Hair follicle dermal papilla cell (primary cell): ENCODE data around the gene IQGAP2. TPM values are rescaled to one million over a fixed set of nuclear protein-coding genes. Genes with fewer than 3 reads are reported as not detected.

ENCODE experiments used
- small RNA-seq: library from RNA; depleted of rRNA; stranded (forward); fragments of <200 nt; gene quantifications from one replicate; pipeline ENCODE3, GENCODE V24; 2012
- total RNA-seq: library from RNA; depleted of rRNA; stranded (reverse); fragments of >200 nt; gene quantifications from 2 replicates; pipeline ENCODE4 v1.2.3, GENCODE V29; 2012

IQGAP2 gene, protein sequence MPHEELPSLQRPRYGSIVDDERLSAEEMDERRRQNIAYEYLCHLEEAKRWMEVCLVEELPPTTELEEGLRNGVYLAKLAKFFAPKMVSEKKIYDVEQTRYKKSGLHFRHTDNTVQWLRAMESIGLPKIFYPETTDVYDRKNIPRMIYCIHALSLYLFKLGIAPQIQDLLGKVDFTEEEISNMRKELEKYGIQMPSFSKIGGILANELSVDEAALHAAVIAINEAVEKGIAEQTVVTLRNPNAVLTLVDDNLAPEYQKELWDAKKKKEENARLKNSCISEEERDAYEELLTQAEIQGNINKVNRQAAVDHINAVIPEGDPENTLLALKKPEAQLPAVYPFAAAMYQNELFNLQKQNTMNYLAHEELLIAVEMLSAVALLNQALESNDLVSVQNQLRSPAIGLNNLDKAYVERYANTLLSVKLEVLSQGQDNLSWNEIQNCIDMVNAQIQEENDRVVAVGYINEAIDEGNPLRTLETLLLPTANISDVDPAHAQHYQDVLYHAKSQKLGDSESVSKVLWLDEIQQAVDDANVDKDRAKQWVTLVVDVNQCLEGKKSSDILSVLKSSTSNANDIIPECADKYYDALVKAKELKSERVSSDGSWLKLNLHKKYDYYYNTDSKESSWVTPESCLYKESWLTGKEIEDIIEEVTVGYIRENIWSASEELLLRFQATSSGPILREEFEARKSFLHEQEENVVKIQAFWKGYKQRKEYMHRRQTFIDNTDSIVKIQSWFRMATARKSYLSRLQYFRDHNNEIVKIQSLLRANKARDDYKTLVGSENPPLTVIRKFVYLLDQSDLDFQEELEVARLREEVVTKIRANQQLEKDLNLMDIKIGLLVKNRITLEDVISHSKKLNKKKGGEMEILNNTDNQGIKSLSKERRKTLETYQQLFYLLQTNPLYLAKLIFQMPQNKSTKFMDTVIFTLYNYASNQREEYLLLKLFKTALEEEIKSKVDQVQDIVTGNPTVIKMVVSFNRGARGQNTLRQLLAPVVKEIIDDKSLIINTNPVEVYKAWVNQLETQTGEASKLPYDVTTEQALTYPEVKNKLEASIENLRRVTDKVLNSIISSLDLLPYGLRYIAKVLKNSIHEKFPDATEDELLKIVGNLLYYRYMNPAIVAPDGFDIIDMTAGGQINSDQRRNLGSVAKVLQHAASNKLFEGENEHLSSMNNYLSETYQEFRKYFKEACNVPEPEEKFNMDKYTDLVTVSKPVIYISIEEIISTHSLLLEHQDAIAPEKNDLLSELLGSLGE (N-terminal part only)
- 0.12 and 0.16 TPM in 2 replicates for total RNA-seq

DNA sequence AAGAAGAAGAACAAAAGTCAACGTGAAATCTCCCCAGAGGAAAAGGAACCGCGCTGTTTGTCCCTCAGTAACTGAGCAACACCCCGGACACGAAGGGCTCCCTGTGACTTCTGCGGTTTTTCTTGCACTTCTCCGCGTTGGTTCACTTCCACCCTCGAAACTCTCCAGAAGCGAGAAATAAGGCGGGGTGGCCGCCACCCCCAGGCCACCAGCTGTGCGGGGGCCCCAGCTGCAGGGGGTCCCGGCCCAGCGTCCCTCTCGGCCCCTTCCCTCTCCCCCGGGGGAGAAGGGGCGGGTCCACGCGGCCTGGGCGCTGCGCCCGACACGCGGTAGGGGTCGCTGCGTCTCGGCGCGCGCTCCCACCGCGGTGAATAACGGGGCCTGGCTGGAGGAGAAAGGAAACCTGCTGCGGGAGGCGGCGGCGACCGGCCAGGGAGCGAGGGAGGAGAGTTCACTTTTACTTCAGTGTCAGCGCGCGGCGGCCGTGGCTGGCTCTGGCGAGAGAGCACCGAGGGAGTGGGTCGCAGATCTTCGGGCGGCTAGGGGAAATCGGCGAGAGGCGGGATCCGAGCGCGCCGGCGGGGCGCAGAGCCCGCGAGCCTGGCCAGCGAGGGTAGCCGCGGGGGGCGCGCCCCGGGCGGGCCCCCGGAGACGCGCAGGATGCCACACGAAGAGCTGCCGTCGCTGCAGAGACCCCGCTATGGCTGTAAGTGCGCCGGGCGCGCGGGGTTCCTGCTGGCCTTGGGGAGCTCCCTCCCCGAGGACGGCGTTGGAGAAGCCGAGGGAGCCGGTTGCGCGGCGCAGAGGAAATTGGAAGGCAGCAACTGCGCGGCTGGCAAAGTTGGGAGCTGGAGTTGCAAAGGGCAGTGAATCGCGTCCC lies at the start of gene IQGAP2:
Gene IQGAP2, plus strand, starts transcription at position 400 of the 880 bp plus-strand sequence. Its CDS starts 261 bp downstream, at position 661.

DNA sequence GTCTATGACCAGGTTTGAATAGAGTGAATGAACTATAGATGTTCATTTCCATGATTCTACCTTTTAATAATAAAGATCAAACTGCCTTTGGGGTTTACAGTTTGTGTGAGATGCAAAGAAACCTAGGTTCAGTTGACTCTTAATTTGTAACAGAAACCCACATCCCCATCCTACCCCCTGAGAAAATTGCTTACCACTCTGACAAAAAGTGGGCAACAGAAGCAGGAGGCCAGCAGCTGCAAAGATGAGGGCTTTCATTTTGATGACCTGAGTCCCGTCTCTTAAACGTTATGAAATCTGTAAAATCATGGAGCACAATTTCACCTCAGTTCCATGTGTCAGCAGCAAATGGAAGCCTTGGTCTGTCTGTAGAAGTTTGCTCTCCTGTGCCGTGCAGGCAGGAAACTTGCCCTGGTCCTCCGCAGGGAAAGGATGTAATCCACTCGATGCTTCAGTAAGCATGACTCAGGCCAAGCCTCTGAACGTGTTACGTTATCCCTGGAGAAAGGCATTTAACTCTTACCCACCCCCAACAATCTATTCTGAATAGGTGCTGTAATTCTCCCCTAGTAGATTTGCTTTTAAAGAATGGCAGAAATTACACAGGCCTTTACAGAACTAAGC lies 220.0 kb downstream of the IQGAP2 start, which contains the start of gene F2RL2:
Gene F2RL2, minus strand, starts transcription at position 431 of the 624 bp plus-strand sequence. Its CDS starts 173 bp downstream, at position 258.

DNA sequence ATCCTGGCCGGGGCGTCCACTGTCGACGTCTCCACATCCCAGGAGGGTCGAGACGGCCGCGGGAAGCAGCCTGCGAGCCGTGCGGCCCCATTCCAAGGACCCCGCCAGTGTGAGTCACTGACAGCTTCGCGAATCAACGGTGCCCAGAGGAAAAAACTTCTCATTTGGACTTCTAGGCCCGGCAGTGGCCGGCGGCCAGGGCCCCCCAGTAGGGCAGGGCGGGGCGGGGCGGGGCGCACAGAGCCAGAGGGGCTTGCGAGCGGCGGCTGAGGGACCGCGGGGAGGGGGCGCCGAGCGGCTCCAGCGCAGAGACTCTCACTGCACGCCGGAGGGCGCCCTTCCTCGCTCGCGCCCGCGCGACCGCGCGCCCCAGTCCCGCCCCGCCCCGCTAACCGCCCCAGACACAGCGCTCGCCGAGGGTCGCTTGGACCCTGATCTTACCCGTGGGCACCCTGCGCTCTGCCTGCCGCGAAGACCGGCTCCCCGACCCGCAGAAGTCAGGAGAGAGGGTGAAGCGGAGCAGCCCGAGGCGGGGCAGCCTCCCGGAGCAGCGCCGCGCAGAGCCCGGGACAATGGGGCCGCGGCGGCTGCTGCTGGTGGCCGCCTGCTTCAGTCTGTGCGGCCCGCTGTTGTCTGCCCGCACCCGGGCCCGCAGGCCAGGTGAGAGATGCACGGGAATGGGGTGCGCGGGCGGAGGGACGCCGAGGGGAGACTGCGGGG lies 312.8 kb downstream of the IQGAP2 start, which contains the start of gene F2R:
Gene F2R, plus strand, starts transcription at position 391 of the 720 bp plus-strand sequence. Its CDS starts 182 bp downstream, at position 573.

Small RNA genes within 50 kb of the gene (small RNA-seq; reads per million reads assigned to genes)
- gene RF02154 (not detected), gene RF02155 (not detected)

Other genes starting within 250 kb of the IQGAP2 start
- gene F2RL2, start 220.1 kb downstream of the IQGAP2 start, total RNA-seq, result 15.9 and 24.7 TPM in 2 replicates